Ishikawa (cell line): ENCODE measurements around the gene PIGP.

Experiments used
- CEBPB ChIP-seq: IDR thresholded peaks from 2 replicates; pipeline ENCODE4 v1.6.1; 2012
- CREB1 ChIP-seq: IDR thresholded peaks from 2 replicates; pipeline ENCODE4 v1.6.1; 2012; ENCODE audit warnings: low read depth
- EGR1 ChIP-seq: IDR thresholded peaks from 2 replicates; pipeline ENCODE4 v1.6.1; 2012
- EP300 ChIP-seq: IDR thresholded peaks from 2 replicates; pipeline ENCODE4 v1.6.1; 2012; ENCODE audit warnings: borderline replicate concordance
- FOXM1 ChIP-seq: IDR thresholded peaks from 2 replicates; pipeline ENCODE4 v1.6.1; 2012; ENCODE audit warnings: low read depth, borderline replicate concordance
- NFIC ChIP-seq: IDR thresholded peaks from 2 replicates; pipeline ENCODE4 v1.6.1; 2012
- RAD21 ChIP-seq: IDR thresholded peaks from 2 replicates; pipeline ENCODE4 v1.6.1; 2012; ENCODE audit warnings: low read depth
- TAF1 ChIP-seq: IDR thresholded peaks from 2 replicates; pipeline ENCODE4 v1.6.1; 2012; ENCODE audit warnings: low read depth, mild to moderate bottlenecking
- TCF12 ChIP-seq: IDR thresholded peaks from 2 replicates; pipeline ENCODE4 v1.6.1; 2012; ENCODE audit warnings: low read depth
- TEAD4 ChIP-seq: IDR thresholded peaks from 2 replicates; pipeline ENCODE4 v1.6.1; 2012
- USF1 ChIP-seq: IDR thresholded peaks from 2 replicates; pipeline ENCODE4 v1.6.1; 2012
- YY1 ChIP-seq: IDR thresholded peaks from 2 replicates; pipeline ENCODE4 v1.6.1; 2012; ENCODE audit warnings: low read depth
- ZBTB7A ChIP-seq: IDR thresholded peaks from 2 replicates; pipeline ENCODE4 v1.6.1; 2012; ENCODE audit warnings: low read depth
- TF ChIP-seq, protein P1 (sequence below): IDR thresholded peaks from 2 replicates; pipeline ENCODE4 v1.6.1; 2012
- TF ChIP-seq, protein P2 (sequence below): IDR thresholded peaks from 2 replicates; pipeline ENCODE4 v1.6.1; 2012; ENCODE audit warnings: low read depth, mild to moderate bottlenecking

Gene PIGP

DNA sequence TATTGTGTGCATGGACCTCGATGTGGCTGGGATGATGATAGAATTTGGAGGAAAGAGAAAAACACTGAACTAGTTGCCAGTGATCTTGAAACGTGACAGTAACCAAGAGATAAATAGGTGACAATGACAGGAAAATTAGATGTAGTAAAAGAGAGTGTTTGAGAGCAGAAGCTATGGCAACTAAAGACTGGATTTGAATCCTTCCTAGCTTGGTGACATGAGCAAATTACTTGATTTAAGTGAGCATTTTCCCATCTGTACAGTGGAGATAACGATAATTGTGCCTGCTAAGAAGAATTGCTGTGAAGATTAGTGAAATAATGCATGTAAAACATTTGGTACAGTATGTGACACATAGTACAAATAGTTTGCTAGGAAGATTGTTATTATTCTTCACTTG, 12.9 kb upstream of the PIGP start:
- no peak for TF ChIP-seq NFIC
- TF ChIP-seq TCF12: no peak
- TF ChIP-seq, protein P1, sequence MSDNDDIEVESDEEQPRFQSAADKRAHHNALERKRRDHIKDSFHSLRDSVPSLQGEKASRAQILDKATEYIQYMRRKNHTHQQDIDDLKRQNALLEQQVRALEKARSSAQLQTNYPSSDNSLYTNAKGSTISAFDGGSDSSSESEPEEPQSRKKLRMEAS: no peak
- no peak for TF ChIP-seq YY1
- TF ChIP-seq EP300: no peak
- no peak for TF ChIP-seq FOXM1
- no peak for TF ChIP-seq ZBTB7A
- TF ChIP-seq RAD21: no peak
- TF ChIP-seq CREB1: no peak
- TF ChIP-seq TAF1: no peak
- TF ChIP-seq EGR1: no peak
- TF ChIP-seq CEBPB: no peak
- TF ChIP-seq USF1: no peak
- TF ChIP-seq TEAD4: no peak
- TF ChIP-seq, protein P2, sequence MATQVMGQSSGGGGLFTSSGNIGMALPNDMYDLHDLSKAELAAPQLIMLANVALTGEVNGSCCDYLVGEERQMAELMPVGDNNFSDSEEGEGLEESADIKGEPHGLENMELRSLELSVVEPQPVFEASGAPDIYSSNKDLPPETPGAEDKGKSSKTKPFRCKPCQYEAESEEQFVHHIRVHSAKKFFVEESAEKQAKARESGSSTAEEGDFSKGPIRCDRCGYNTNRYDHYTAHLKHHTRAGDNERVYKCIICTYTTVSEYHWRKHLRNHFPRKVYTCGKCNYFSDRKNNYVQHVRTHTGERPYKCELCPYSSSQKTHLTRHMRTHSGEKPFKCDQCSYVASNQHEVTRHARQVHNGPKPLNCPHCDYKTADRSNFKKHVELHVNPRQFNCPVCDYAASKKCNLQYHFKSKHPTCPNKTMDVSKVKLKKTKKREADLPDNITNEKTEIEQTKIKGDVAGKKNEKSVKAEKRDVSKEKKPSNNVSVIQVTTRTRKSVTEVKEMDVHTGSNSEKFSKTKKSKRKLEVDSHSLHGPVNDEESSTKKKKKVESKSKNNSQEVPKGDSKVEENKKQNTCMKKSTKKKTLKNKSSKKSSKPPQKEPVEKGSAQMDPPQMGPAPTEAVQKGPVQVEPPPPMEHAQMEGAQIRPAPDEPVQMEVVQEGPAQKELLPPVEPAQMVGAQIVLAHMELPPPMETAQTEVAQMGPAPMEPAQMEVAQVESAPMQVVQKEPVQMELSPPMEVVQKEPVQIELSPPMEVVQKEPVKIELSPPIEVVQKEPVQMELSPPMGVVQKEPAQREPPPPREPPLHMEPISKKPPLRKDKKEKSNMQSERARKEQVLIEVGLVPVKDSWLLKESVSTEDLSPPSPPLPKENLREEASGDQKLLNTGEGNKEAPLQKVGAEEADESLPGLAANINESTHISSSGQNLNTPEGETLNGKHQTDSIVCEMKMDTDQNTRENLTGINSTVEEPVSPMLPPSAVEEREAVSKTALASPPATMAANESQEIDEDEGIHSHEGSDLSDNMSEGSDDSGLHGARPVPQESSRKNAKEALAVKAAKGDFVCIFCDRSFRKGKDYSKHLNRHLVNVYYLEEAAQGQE: no peak

- no peak for TF ChIP-seq CREB1
- TF ChIP-seq CEBPB: 0 out of 2 replicates have a peak, but pooled peaks have one; percentile 31
These were observed 10.1 kb upstream of the PIGP start for GRCh38 chr21:37082856-37083528.

DNA sequence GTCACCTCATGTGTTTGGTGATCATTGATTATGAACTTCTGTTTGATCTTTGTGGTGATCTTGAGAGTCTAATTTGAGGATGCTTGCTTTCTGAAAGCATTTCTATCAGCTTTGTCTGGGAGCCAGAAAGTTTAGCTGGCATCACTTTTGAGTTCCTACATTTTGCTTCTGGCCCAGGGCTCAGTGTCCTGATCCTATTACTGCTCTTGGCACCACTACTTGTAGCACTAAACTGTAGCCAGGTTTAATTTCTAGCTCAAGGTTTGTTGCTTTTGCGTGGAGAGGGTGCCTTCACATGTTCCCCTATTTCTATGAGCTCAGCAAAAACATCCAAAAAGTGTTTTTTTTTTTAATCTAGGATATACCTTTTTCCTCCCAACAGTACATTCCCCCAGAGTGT, 9.5 kb upstream of the PIGP start:
- TF ChIP-seq CREB1: no peak
- no peak for TF ChIP-seq ZBTB7A
- no peak for TF ChIP-seq TAF1
- no peak for TF ChIP-seq YY1
- no peak for TF ChIP-seq EP300
- TF ChIP-seq, protein P1: no peak
- TF ChIP-seq EGR1: no peak
- TF ChIP-seq, protein P2: no peak
- TF ChIP-seq TCF12: no peak
- no peak for TF ChIP-seq FOXM1
- TF ChIP-seq NFIC: no peak
- no peak for TF ChIP-seq USF1
- TF ChIP-seq TEAD4: no peak
- no peak for TF ChIP-seq RAD21
- TF ChIP-seq CEBPB: no peak

- TF ChIP-seq, protein P1: no peak
- TF ChIP-seq TCF12 (no peak), CREB1 (no peak), CEBPB (no peak), RAD21 (no peak), TAF1 (no peak), FOXM1 (no peak), ZBTB7A (no peak), YY1 (no peak)
- TF ChIP-seq, protein P2: no peak
These were observed 6.4 kb upstream of the PIGP start for GRCh38 chr21:37079211-37079824.
